GM21825 (cell line): ENCODE results near the gene SLC39A11.
"Not testable (repeated sequence)": the region's sequence is repeated elsewhere in the genome, so short reads cannot be mapped to it uniquely, and the experiment has no call there.

ENCODE experiments used
- ATAC-seq: cut with Tn5 transposase; IDR thresholded peaks from one replicate; pipeline ENCODE4 v1.9.1; 2021; ENCODE audit warnings: mild to moderate bottlenecking, moderate library complexity; ENCODE audit not compliant: unreplicated experiment

Gene SLC39A11

DNA sequence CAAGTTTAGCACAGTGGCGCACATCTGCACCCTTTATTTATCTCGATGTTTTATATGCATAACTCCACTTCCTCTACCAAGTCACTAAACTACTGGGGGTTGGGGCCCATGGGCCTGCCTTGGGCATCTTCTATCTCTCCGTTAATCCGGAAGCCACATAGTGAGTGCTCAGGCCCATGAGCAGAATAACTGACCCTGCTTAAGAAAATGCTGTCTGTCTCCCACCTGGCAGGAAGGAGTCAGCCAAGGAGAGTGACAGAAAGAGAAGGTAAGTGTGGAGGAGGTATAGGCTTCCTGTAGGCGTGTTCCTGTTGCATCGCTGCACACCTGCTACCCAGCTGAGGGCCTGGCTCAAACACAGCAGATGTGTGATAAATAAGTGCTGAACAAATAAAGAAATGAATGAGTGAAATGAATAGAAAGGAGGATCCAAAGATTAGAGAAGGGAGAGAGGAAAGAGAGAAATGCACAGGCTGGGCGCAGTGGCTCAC lies 320.1 kb downstream of the SLC39A11 start:
- ATAC-seq: no peak

DNA sequence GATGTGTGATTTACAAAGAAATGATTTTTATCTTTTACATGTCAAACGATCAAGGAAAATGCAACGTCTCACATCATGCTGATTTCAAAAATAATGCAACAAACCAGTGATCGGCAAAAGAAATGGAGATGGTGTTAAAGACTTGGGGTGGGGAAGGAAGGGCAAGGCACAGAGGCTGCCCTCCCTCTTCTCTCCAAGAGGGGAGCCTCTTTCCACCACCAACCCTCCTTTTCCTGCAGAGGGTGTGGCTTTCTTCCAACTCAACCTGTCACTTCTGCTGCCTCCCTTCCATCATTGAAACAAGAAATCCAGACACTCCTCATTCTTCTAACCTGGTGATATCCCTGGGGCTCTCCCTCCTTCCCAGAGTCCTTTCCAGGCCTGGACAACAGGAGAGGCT lies 320.8 kb downstream of the SLC39A11 start:
- no peak for ATAC-seq

DNA sequence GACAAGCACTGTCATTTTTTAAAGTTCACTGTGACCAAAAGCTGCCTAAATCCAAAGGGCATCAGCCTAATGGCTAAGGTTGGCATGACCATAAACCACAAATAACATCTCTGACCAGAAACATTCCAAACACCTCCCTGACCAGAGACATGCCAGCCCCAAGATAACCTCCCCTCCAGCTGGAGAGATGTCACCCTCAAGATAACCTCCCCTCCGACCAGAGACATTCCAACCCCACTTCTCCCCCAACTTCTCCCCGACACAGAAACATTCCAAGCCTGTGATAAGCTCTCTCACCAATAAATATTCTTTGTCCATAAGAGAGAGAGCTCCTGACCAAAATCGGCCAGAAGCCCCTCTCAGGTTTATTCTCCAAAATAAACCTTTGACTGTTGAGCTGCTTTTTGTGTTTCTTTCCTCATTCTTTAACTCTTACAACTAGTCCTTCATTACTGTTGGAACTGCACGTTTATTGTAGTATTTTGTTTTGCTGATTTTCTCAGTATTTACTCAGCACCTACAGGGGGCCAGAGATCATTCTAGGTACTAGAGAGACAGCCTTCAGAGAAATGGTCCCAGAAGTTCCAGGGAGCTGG lies 325.6 kb downstream of the SLC39A11 start:
- no peak for ATAC-seq

DNA sequence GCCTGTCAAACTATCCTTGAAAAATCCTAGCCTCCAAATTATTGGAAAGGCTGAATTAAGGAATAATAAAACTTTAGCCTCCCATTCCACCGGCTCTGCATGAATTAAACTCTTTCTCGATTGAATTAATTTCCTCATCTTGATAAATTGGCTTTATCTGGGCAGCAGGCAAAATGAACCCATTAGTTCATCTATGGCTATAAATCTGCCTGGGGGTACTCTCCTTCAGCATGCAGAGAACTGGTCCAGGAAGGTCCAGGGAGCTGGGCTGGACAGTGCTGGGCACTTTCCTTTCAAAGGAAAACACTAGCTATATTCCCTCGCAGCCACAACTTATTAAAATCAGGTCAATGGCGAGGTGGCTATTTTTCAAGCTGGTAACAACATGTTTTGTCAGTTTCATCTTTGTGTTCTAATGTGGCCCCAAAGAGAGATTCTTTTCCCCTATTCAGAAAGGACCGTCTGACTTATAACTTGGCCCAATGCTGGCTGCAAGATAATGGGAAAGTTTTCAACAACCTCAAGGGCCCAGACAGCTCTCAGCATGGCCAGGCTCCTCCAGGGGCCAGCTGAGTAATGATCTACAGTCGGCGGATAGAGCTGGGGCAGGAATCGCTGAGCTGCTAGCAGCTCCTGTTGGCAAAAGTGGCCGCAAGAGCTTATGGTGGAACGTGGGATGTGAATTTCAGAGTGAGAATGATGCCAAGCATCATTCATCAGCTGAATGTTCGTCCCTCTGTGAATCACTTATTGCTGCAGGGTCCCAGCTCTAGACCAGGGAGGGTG lies 326.9 kb downstream of the SLC39A11 start:
- ATAC-seq: no peak

DNA sequence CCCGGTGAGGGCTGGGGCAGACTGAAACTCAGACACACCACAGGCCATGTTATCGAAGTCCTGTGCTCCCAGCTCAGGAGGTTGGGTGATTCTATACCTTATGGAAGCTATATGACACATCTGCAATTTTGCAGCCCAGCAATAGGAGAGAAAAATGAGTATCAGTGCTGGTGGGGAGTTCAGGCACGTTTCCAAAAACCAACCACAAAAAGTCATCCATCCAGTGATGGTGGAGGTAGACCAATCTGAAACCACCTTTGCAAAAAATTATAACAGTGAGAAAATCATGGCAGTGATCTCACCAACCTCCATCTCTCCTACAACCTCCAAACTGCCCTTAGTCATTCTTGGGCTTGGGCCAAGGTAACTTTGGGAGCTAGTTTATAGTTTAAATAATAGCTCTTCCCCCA lies 327.9 kb downstream of the SLC39A11 start:
- no peak for ATAC-seq

DNA sequence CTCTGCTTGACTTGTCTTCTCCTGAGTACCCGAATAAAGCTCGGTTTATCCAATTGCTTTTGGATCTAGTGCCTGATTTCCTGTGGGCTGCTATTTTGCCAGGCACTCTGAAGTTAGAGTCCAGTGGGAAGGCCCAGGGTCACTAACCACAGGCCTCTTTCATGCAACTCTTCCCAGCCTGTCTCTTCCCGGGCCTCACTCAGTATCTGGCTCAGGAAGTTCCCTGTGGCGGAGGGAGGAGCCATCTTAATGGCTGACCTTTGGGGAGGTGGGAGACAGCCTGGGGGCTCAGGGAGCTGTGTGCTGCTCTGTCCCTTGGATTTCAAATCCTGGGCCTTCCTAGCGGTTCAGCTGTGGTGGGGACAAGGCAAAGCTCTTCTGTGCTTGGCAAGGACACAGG lies 328.5 kb downstream of the SLC39A11 start:
- no peak for ATAC-seq

DNA sequence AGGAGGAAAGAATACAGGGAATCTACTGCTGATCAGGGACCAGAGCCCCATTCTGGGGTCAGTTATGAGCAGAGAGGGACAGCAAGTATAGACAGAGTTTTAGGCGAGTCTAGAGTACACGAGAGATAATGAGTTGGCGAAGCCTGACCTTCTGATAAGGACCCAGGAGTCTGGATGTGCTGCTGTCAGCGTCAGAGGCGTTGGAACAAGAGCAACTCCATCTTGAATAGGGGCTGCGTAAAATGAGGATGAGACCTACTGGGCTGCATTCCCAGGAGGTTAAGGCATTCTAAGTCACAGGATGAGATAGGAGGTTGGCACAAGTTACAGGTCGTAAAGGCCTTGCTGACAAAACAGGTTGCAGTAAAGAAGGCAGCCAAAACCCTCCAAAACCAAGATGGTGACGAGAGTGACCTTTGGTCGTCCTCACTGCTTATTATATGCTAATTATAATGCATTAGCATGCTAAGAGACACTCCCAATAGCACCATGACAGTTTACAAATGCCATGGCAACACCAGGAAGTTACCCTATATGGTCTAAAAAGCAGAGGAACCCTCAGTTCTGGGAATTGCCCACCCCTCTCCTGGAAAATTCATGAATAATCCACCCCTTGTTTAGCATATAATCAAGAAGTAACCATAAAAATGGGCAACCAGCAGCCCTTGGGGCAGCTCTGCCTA lies 330.5 kb downstream of the SLC39A11 start:
- ATAC-seq: not testable (repeated sequence)

DNA sequence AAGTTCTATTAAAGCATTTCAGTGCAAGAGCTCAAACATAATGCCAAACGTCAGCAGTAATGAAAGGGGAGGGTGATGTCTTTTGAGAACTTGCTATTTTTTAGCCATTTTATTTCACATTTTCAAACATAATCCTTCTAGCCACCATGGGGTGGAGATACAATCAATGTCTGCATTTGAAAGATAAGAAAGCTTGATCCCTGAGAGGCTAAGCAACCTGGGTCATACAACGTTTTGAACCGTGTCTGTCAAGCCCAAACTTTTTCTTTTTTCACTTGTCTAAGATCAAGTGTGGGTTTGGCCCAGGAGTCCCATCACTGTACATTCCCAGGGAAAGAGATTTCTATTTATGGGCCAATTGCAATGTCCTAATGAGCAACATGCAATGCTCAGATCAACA lies 331.1 kb downstream of the SLC39A11 start:
- no peak for ATAC-seq

DNA sequence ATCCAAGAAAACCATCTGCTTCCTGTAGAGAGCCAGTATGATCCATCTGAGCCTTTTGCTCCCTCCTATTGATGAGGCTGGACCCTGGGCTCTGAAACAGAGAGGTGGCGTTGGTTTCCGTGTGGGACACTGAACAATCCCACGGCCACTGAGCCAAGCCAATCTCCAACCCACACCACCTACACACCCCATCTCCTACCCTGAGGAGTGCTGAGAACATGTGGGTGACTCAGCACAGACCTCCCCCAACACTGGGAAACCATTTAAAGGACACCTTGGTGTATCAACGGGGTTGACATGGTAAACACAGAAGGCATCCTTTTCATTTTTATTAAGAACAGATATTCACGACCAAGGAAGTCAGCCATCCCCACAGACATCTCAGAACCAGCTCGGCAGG lies 332.1 kb downstream of the SLC39A11 start:
- no peak for ATAC-seq

DNA sequence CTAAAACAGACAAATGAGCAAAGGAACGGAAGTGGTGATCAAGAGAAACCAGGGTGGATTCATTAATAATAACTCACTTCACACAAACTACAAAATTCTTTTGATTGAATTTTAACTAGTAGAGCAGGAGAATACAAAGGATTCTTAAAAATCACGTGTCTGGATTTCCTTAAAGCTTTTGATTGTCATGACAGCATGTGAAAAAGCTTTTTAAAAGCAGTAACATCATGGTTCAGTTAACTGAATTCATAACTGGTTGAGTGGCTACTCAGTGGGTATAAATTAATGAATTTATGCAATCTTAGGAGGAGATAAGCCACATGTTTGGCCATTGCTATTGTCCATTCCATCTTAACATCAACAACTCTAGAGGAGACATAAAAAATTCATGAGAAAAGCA lies 333.2 kb downstream of the SLC39A11 start:
- no peak for ATAC-seq

DNA sequence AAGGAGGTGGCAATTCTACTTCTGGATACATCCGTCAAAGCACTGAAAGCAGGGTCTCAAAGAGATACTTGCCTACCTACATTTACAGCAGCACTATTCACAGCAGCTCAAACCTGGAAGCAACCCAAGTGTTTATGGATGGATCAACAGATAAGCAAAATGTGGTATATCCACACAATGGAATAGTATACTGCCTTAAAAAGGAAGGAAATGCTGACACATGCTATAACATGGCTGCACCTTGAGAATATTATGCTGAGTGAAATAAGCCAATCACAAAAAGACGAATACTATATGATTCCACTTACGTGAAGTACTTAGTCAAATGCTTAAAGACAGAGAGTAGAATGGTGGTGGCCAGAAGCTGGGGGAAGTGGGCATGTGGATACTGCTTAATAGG lies 336.2 kb downstream of the SLC39A11 start:
- no peak for ATAC-seq

DNA sequence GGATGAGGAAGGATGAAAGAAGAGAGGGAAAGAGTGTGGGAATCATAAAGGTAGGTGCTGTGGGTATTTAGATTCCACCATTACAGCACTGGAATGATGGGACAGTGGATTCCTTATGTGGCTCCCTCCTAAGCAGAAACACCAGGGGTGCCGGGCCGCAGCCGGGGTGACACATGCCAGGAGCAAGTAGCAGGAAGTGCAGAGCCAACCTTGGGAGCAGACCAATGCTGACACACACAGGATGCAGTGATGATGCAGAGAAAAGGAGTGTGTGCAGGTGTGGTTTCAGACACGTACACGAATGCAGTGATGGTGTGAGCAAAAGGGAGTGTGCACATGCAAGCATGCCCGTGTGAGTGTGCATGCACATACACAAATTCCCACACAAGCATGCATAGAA lies 338.0 kb downstream of the SLC39A11 start:
- no peak for ATAC-seq

DNA sequence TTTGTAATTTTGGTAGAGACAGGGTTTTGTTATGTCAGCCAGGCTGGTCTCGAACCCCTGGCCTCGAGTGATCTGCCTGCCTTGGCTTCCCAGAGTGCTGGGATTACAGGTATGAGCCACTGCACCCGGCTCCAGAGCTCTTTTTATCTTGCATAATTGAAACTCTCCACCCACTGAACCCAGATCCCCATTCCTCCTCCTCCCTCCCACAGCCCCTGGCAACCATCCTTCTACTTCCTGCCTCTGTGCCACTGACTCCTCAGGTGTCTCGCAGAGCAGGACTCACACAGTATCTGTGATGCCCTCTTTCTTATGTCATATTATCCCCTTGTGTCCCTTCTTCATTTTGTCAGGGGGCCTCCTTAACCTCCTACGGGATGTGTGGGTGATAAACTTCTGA lies 340.7 kb downstream of the SLC39A11 start:
- no peak for ATAC-seq

DNA sequence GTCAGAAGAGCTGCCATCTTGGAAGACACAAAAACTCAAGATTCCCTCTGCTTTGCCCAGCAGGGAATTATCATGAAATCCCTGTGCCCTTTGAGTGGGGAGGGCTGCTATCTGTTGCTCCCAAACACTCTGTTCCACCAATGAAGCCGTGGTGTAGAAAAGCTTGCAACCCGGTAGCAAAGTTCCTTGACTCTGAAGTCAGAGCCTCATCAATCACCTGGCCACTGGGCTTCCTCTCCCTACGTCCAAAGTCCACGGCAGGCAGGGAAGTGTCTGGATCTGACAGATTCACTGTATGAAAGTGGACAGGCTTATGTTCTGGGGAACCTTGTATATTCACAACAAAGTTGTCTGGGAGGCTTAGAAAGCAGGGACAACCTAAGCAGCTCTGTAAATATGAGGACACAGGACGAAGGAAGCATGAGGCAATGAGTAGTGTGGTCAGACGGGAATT lies 343.3 kb downstream of the SLC39A11 start:
- ATAC-seq: no peak

DNA sequence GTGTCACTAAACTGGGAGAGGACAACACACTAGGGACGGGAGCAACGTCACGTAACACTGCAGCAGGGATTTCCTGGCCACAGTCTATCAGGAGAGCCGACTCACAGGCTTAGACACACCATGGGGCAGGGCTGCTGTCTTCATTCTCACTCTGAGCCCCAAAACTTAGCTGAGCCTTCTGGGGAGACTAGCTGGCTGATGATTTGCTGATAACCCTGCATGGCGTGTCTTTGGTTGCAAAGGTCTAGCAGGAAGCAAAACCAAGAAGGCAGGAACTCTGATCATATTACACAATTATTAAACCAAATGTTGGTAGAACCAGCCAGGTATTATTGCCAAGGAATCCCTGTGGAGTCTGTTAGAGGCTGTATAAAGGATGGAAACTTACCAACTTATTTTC lies 345.0 kb downstream of the SLC39A11 start:
- ATAC-seq: no peak

DNA sequence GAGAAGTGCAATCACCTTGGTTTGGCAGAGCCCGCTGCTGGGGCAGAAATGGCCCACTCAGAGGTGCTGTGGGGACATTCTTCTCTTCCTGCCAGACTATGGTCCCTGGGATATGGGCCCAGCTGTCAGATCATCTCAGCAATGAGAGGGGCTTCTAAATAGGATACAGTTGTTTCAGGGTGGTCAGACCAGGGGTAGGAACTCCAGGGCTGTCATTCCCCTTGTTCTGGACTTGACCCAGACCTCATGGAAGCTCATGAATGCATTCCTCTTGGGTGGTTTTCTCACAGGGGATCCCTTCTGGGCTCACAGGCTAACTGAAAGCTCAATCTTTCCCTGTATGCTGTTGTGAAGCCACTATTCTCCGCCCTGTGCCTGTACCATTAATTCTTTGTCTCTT lies 347.2 kb downstream of the SLC39A11 start:
- ATAC-seq: no peak

DNA sequence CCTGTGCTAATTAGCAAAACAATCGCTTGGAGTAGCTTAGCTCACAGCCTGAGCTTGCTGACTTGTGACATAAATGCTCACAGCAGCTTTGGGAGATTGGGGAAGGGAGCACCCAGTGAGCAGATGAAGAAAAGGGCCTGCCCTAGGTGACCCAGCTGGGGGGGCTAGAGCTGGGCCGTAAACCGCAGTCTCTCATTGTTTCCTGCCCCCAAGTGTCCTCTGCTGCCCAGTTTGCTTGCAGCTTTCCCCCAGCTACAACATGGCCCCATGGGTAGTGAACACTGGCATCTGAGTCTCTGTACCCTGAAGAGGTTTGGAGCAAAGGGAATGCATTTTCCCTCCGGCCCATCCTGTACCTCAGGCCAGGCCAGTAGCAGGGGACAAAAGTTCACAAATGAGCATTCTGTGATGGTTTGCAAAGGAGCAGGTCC lies 349.4 kb downstream of the SLC39A11 start:
- no peak for ATAC-seq

DNA sequence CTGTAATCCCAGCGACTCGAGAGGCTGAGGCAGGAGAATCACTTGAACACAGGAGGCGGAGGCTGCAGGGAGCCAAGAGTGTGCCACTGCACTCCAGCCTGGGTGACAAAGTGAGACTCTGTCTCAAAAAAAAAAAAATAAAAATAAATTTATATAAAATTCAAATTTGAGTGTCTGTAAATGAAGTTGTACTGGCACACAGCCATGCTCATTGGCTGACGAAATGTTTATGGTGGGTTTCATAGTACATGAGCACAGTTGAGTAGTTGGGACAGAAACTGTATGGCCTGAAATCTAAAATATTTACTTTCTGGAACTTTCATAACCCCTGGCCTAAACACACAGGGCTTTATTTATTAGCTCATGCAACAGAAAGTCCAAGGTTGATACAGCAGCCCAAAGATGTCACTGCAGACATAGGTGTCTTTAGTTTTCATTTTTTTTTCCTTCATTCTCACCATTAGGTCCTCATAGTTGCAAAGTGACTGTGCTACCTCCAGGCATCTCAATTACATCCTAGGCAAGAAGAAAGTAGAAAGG lies 355.3 kb downstream of the SLC39A11 start:
- no peak for ATAC-seq

DNA sequence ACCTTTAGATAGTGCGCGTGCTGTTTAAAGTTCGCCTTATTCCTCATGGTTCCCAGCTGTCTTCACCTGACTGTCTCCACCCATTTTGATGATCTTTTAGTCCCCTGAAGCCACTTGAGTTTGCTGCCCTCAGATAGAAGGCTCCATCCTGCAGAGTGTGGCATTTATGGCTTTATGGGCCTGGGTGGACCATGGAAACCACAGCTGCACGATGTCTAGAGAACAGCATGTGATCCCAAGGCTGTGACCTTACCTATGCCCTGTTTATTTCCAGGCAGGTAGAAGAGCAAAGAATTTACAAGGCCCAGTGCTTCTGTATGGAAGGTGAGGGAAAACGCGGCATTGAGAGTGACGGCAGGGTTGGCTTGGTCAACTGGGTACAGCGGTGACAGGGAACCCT lies 356.9 kb downstream of the SLC39A11 start:
- no peak for ATAC-seq

DNA sequence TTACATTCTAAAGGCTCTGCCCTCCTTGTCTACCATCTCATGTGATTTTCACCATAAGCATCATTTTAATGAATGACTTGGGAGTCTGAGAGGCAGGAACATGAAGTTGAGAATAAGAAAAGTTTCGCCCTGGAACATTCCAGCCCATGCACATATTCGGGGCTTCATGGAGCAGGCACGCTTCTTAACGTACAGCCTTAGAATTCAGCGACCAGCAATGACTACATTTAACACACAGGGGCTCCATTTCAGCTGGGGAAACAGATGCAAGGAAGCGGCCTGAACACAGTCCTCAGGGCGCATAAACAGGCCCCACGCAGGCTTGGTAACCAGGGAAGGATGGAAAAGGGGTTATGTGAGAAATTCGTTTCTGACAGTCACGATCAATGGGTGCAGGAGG lies 357.4 kb downstream of the SLC39A11 start:
- ATAC-seq: no peak

DNA sequence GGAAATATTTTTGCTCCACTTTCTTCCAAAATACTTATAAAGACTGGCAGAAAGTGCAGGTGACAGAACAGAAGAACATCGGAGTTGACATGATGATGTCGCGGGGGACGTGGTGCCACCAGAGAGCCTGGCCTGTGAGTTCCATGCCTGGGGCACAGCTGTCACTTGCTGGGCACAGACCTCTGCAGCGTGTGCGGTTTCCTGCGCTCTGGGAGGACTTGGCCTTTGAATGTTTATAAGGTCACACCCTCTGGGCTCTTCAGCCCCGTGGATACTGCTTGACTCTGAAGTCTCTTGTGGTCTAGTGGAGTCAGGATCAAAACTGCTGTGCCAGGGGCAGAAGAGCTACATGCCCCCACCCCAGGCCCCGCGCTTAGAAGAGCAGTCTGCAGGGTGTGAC lies 357.9 kb downstream of the SLC39A11 start:
- no peak for ATAC-seq
